Heart right ventricle (tissue), 16 donors: ENCODE results near the gene ZNF784. TPM values are rescaled to one million over a fixed set of nuclear protein-coding genes. Genes with fewer than 3 reads are reported as not detected.
A peak's percentile ranks its signal among the peaks of the same experiment; 100 is the strongest.

ENCODE experiments used
- ATAC-seq, 8 donors: fragments of 200-7000 bp; cut with Tn5 transposase; one replicate each; pipeline ENCODE4 v1.9.1; 2020; ENCODE audit warnings: mild to moderate bottlenecking in 8 of 8, moderate library complexity in 8 of 8, moderate number of reproducible peaks in 1 of 8
- DNase-seq, 2 donors: peaks; one replicate each; pipeline ENCODE4 v3.0.0-alpha.2; 2020
- H3K27ac ChIP-seq, 10 donors: fragments of 200-600 bp; sonication (generic) in 2 of 10; one replicate each; pipeline versions ENCODE4 v1.5.0 to v1.8.0; 2020 to 2022; ENCODE audit warnings: mild to moderate bottlenecking in 3 of 10
- H3K27me3 ChIP-seq, 7 donors: fragments of 200-600 bp; one replicate each; pipeline ENCODE4 v1.8.0; 2021 to 2022; ENCODE audit warnings: mild to moderate bottlenecking in 2 of 7
- H3K36me3 ChIP-seq, 9 donors: fragments of 200-600 bp; sonication (generic) in 1 of 9; one replicate each; pipeline versions ENCODE4 v1.5.0 to v1.8.0; 2020 to 2022; ENCODE audit warnings: mild to moderate bottlenecking in 2 of 9
- H3K4me1 ChIP-seq, 9 donors: fragments of 200-600 bp; sonication (generic) in 1 of 9; one replicate each; pipeline versions ENCODE4 v1.5.0 to v1.8.0; 2020 to 2022; ENCODE audit warnings: mild to moderate bottlenecking in 4 of 9
- H3K4me3 ChIP-seq, 10 donors: fragments of 200-600 bp; sonication (generic) in 2 of 10; one replicate each; pipeline versions ENCODE4 v1.5.0 to v1.8.0; 2020 to 2022; ENCODE audit warnings: mild to moderate bottlenecking in 7 of 10, moderate library complexity in 2 of 10
- H3K9me3 ChIP-seq, 11 donors: fragments of 200-600 bp in 10 of 11; sonication (generic) in 2 of 11; one replicate each; pipeline versions ENCODE4 v1.5.0 to v1.8.0; 2013 to 2022; ENCODE audit warnings: mild to moderate bottlenecking in 2 of 11, control low read depth in 1 of 11, moderate library complexity in 1 of 11
- WGBS, 2 donors: extraction: QIAGEN DNeasy Blood & Tissue Kit; methylation state at CpG; one replicate each; pipeline ENCODE4 v1.1.7; 2013; ENCODE audit warnings: inconsistent platforms in 1 of 2; 5-methylcytosine and 5-hydroxymethylcytosine counted together
- intact Hi-C, 10 donors: fragments of 100-400 bp; cut with DNase I; formaldehyde crosslinking; loops; one replicate each; pipeline versions ENCODE4 v1.11.1 to v1.14.2; 2022
- polyA plus RNA-seq, 2 donors: library from polyadenylated mRNA; stranded (reverse); fragments of 200-250 nt; gene quantifications; one replicate each; pipeline ENCODE4 v1.2.3, GENCODE V29; 2013
- total RNA-seq, 10 donors: library from RNA; stranded (reverse); fragmentation: NEBNext Ultra II Directional in 3 of 10; extraction: Animal tissue kit (Norgen Biotek cat#: 25700) in 3 of 10; gene quantifications; one replicate each; pipeline versions ENCODE4 v1.2.1 to v1.2.4, GENCODE V29; 2021 to 2023
- TF ChIP-seq, protein P1 (sequence below), 9 donors: fragments of 200-600 bp; sonication (generic) in 2 of 9; IDR thresholded peaks; one replicate each; pipeline versions ENCODE4 v1.5.0 to v1.8.0; 2021 to 2022; ENCODE audit warnings: antibody characterized with exemption in 9 of 9, mild to moderate bottlenecking in 5 of 9, moderate library complexity in 1 of 9
- donor health status: Arrhythmogenic right ventricular cardiomyopathy.
- donor health status: ischemic (EF 13 %, LVEDD 7.1; RV severe dilation, severe dysfunction).
- donor health status: healthy with polysubstance abuse.
- donor health status: DM: no; HTN: yes; CAD: no.
- donor health status: DM: no; HTN: no; CAD: no.
- donor health status: ischemic (EF 25% LVEDD 6.9; RV normal size, moderate dysfunction).
- donor health status: ischemic (EF 25% LVEDD 5.7; RV mildly dilated, moderate dysfunction).
- donor health status: healthy.
- donor health status: DM: yes; HTN: yes; CAD: no.
- donor health status: Ischemic cardiomyopathy.
- donor health status: ischemic (EF 35%, LVEDD 5.7; RV mildly dilated, moderate dysfunction).
- donor health status: nonischemic (EF 11% LVEDD 7.7; RV severe dilation, severe dysfunction).
- donor health status: DM: yes; HTN: yes; CAD: no.
- donor health status: PGD.
- donor health status: ischemic (EF 29% LVEDD 5.4; RV normal size, mild dysfunction).
- donor health status: nonischemic (EF 23%, LVEDD 6.1; RV moderate dilation, normal function).

ZNF784 gene
- total and polyA plus RNA-seq, 12 donors, result 6.4 to 16.4 (median 11.8) TPM

DNA sequence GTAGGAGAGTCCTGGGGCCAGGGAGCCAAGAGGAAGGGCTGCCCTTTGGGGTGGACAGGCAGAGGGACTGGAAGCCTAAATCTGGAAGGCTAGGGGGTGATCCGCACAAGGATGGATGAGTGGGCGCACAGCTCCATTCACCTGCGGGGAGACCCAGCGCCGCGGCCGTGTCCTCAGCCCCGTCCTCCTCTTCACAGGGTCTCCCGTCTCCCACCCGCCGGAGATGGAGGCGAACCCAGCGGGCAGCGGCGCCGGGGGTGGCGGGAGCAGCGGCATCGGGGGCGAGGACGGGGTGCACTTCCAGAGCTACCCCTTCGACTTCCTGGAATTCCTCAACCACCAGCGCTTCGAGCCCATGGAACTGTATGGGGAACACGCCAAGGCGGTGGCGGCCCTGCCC is 11.0 kb downstream of the ZNF784 start:
- Histone ChIP-seq H3K4me1 (peaks cover 8 to 31% (median 21%) of the 10 kb centered on the region in 9 donors), H3K36me3 (peaks cover 6 to 75% (median 34%) of the 10 kb centered on the region in 9 donors), H3K9me3 (peaks cover 0 to 4% (median 0%) of the 10 kb centered on the region in 11 donors), H3K27me3 (no peaks in the 10 kb centered on the region), H3K4me3 (no peak overlapping the region), H3K27ac (peak overlapping the region in 1 of 10 donors; percentile 33)
- 93 to 94% methylated on average over 21 to 27 of the region's 27 CpGs for WGBS, 2 donors
- DNase-seq (no peak), ATAC-seq (no peak)
- intact Hi-C loops, result no loop called here
- TF ChIP-seq, protein P1, sequence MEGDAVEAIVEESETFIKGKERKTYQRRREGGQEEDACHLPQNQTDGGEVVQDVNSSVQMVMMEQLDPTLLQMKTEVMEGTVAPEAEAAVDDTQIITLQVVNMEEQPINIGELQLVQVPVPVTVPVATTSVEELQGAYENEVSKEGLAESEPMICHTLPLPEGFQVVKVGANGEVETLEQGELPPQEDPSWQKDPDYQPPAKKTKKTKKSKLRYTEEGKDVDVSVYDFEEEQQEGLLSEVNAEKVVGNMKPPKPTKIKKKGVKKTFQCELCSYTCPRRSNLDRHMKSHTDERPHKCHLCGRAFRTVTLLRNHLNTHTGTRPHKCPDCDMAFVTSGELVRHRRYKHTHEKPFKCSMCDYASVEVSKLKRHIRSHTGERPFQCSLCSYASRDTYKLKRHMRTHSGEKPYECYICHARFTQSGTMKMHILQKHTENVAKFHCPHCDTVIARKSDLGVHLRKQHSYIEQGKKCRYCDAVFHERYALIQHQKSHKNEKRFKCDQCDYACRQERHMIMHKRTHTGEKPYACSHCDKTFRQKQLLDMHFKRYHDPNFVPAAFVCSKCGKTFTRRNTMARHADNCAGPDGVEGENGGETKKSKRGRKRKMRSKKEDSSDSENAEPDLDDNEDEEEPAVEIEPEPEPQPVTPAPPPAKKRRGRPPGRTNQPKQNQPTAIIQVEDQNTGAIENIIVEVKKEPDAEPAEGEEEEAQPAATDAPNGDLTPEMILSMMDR (IDR thresholded peaks at IDR 0.05), result no peak

DNA sequence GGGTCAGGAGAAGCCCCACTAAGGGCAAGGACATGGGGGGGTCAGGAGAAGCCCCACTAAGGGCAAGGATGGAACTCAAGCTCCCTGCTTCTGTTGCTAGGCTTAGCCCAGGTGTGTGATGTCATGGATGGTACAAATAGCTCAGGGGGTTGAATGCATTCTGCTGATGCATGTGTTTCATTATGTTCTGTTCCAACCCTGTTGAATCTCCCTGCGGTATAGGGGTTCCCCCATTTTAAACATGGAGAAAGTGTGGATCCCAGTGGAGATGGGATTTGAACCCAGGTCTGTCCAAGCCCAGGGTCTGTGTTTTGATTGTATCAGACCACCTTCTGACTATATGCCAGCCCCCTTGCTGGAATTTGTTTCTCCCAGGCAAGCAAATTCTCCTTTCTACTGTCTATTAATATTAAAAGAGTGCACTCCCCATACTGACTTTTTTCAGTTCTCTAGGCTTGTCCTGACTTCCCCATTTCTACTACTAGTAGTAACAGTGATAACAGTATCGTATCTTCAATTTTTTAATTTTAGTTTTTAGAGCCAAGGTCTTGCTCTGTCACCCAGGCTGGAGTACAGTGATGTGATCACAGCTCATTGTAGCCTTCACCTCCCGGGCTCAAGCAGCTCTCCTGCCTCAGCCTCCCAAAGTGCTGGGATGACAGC is 12.3 kb downstream of the ZNF784 start:
- intact Hi-C loops, result no loop called here
- peak in 6 of 8 donors; percentile 5 to 53 (median 36) for ATAC-seq
- H3K9me3 ChIP-seq, result peaks cover 0 to 4% (median 0%) of the 10 kb centered on the region in 11 donors
- TF ChIP-seq, protein P1 (IDR thresholded peaks at IDR 0.05), result no peak
- peak overlapping the region; percentile 11 to 86 (median 79) for H3K27ac ChIP-seq
- peak overlapping the region in 3 of 10 donors; percentile 3 to 17 (median 6) for H3K4me3 ChIP-seq
- H3K27me3 ChIP-seq, result no peaks in the 10 kb centered on the region
- DNase-seq, result no peak
- H3K36me3 ChIP-seq, result peaks cover 6 to 72% (median 26%) of the 10 kb centered on the region in 9 donors
- 56 to 65% methylated on average over 3 of the region's 3 CpGs for WGBS, 2 donors
- H3K4me1 ChIP-seq, result peaks cover 8 to 43% (median 21%) of the 10 kb centered on the region in 9 donors

GRCh38 chr19:55611300-55611982 is 12.9 kb downstream of the ZNF784 start:
- Histone ChIP-seq H3K36me3 (peaks cover 6 to 72% (median 23%) of the 10 kb centered on the region in 9 donors), H3K27ac (peak overlapping the region; percentile 11 to 86 (median 79)), H3K9me3 (peaks cover 0 to 4% (median 0%) of the 10 kb centered on the region in 11 donors), H3K4me1 (peaks cover 8 to 50% (median 28%) of the 10 kb centered on the region in 9 donors), H3K27me3 (no peaks in the 10 kb centered on the region), H3K4me3 (peak overlapping the region in 3 of 10 donors; percentile 3 to 17 (median 6))
- DNase-seq (peak in 1 of 2 donors; percentile 54), ATAC-seq (peak; percentile 31 to 93 (median 74))
- TF ChIP-seq, protein P1 (IDR thresholded peaks at IDR 0.05), result no peak
- WGBS, 2 donors, result 48 to 60% methylated on average over 15 of the region's 15 CpGs
- intact Hi-C loops, result no loop called here

- H3K4me1 ChIP-seq, result peaks cover 8 to 63% (median 36%) of the 10 kb centered on the region in 9 donors
- no peak overlapping the region for H3K4me3 ChIP-seq
- TF ChIP-seq, protein P1 (IDR thresholded peaks at IDR 0.05), result no peak
- peaks cover 0 to 4% (median 0%) of the 10 kb centered on the region in 11 donors for H3K9me3 ChIP-seq
- no peaks in the 10 kb centered on the region for H3K27me3 ChIP-seq
- ATAC-seq (no peak), DNase-seq (no peak)
- no peak overlapping the region for H3K27ac ChIP-seq
- peaks cover 0 to 53% (median 7%) of the 10 kb centered on the region in 9 donors for H3K36me3 ChIP-seq
- intact Hi-C loops, result loop anchor here in 3 of 10 donors (5.0 to 10.0 kb wide), 2 partner anchors 92 to 95 kb away; no protein-coding TSS in a partner anchor
- 91 to 93% methylated on average over 5 of the region's 5 CpGs for WGBS, 2 donors
These were observed 15.0 kb downstream of the ZNF784 start for GRCh38 chr19:55609326-55609725.
